ENCODE data around the gene CLEC2L. TPM values are rescaled to one million over a fixed set of nuclear protein-coding genes. Genes with fewer than 3 reads are reported as not detected.

The CLEC2L gene
- polyA plus RNA-seq, 1 donor from 2014 or later, result 4.5 TPM

GRCh38 chr7:139562491-139562890 is 39.0 kb downstream of the CLEC2L start:
- Histone ChIP-seq H3K27ac (ENCODE audit: low read length) (no peak overlapping the region), H3K9me2 (ENCODE audit: insufficient read depth, low read length) (no peaks in the 10 kb centered on the region), H3K4me2 (ENCODE audit: low read length) (no peak overlapping the region), H3F3A (ENCODE audit: insufficient read depth, low read length, poor library complexity, severe bottlenecking) (no peaks in the 10 kb centered on the region), H3K36me3 (ENCODE audit: insufficient read depth, low read length) (peaks cover 6% of the 10 kb centered on the region), H3K27me3 (ENCODE audit: insufficient read depth, low read depth, low read length) (no peaks in the 10 kb centered on the region), H4K20me1 (ENCODE audit: insufficient read depth) (no peaks in the 10 kb centered on the region), H2AFZ (ENCODE audit: low read depth, low read length) (no peak overlapping the region), H3K4me3 (ENCODE audit: low read length) (no peak overlapping the region), H3K79me2 (replicated peaks; ENCODE audit: insufficient read depth, low read length) (no peaks in the 10 kb centered on the region), H3K9ac (ENCODE audit: low read length) (no peak overlapping the region), H3K9me3 (ENCODE audit: low read length) (no peaks in the 10 kb centered on the region)
- TF ChIP-seq TAF1 (IDR thresholded peaks at IDR 0.05; ENCODE audit: low read depth) (no peak), EP300 (conservative IDR thresholded peaks at IDR 0.05; ENCODE audit: poor library complexity, severe bottlenecking) (no peak), RAD21 (conservative IDR thresholded peaks at IDR 0.05) (no peak), EZH2 (IDR thresholded peaks at IDR 0.05; ENCODE audit: borderline replicate concordance, insufficient read depth, low read length, poor library complexity, severe bottlenecking) (no peak), MXI1 (conservative IDR thresholded peaks at IDR 0.05; ENCODE audit: poor library complexity, severe bottlenecking) (no peak), POLR2AphosphoS5 (IDR thresholded peaks at IDR 0.05) (no peak), SMC3 (conservative IDR thresholded peaks at IDR 0.05; ENCODE audit: poor library complexity) (no peak)
- TF ChIP-seq, protein P1, sequence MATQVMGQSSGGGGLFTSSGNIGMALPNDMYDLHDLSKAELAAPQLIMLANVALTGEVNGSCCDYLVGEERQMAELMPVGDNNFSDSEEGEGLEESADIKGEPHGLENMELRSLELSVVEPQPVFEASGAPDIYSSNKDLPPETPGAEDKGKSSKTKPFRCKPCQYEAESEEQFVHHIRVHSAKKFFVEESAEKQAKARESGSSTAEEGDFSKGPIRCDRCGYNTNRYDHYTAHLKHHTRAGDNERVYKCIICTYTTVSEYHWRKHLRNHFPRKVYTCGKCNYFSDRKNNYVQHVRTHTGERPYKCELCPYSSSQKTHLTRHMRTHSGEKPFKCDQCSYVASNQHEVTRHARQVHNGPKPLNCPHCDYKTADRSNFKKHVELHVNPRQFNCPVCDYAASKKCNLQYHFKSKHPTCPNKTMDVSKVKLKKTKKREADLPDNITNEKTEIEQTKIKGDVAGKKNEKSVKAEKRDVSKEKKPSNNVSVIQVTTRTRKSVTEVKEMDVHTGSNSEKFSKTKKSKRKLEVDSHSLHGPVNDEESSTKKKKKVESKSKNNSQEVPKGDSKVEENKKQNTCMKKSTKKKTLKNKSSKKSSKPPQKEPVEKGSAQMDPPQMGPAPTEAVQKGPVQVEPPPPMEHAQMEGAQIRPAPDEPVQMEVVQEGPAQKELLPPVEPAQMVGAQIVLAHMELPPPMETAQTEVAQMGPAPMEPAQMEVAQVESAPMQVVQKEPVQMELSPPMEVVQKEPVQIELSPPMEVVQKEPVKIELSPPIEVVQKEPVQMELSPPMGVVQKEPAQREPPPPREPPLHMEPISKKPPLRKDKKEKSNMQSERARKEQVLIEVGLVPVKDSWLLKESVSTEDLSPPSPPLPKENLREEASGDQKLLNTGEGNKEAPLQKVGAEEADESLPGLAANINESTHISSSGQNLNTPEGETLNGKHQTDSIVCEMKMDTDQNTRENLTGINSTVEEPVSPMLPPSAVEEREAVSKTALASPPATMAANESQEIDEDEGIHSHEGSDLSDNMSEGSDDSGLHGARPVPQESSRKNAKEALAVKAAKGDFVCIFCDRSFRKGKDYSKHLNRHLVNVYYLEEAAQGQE (IDR thresholded peaks at IDR 0.05; ENCODE audit: borderline replicate concordance), result no peak
- TF ChIP-seq, protein P2, sequence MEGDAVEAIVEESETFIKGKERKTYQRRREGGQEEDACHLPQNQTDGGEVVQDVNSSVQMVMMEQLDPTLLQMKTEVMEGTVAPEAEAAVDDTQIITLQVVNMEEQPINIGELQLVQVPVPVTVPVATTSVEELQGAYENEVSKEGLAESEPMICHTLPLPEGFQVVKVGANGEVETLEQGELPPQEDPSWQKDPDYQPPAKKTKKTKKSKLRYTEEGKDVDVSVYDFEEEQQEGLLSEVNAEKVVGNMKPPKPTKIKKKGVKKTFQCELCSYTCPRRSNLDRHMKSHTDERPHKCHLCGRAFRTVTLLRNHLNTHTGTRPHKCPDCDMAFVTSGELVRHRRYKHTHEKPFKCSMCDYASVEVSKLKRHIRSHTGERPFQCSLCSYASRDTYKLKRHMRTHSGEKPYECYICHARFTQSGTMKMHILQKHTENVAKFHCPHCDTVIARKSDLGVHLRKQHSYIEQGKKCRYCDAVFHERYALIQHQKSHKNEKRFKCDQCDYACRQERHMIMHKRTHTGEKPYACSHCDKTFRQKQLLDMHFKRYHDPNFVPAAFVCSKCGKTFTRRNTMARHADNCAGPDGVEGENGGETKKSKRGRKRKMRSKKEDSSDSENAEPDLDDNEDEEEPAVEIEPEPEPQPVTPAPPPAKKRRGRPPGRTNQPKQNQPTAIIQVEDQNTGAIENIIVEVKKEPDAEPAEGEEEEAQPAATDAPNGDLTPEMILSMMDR (IDR thresholded peaks at IDR 0.05; ENCODE audit: poor library complexity, severe bottlenecking), result no peak

GRCh38 chr7:139562961-139563565 is 39.6 kb downstream of the CLEC2L start:
- Histone ChIP-seq H3K4me3 (ENCODE audit: low read length) (no peak overlapping the region), H3K36me3 (ENCODE audit: insufficient read depth, low read length) (peaks cover 6% of the 10 kb centered on the region), H4K20me1 (ENCODE audit: insufficient read depth) (no peaks in the 10 kb centered on the region), H3F3A (ENCODE audit: insufficient read depth, low read length, poor library complexity, severe bottlenecking) (no peaks in the 10 kb centered on the region), H3K9ac (ENCODE audit: low read length) (no peak overlapping the region), H3K4me2 (ENCODE audit: low read length) (no peak overlapping the region), H2AFZ (ENCODE audit: low read depth, low read length) (no peak overlapping the region), H3K27ac (ENCODE audit: low read length) (no peak overlapping the region), H3K27me3 (ENCODE audit: insufficient read depth, low read depth, low read length) (no peaks in the 10 kb centered on the region), H3K79me2 (replicated peaks; ENCODE audit: insufficient read depth, low read length) (no peaks in the 10 kb centered on the region), H3K9me2 (ENCODE audit: insufficient read depth, low read length) (no peaks in the 10 kb centered on the region), H3K9me3 (ENCODE audit: low read length) (no peaks in the 10 kb centered on the region)
- no peak for TF ChIP-seq TAF1 (IDR thresholded peaks at IDR 0.05; ENCODE audit: low read depth)
- TF ChIP-seq, protein P1 (IDR thresholded peaks at IDR 0.05; ENCODE audit: borderline replicate concordance), result no peak
- no peak for TF ChIP-seq EP300 (conservative IDR thresholded peaks at IDR 0.05; ENCODE audit: poor library complexity, severe bottlenecking)
- TF ChIP-seq POLR2AphosphoS5 (IDR thresholded peaks at IDR 0.05), result no peak
- no peak for TF ChIP-seq MXI1 (conservative IDR thresholded peaks at IDR 0.05; ENCODE audit: poor library complexity, severe bottlenecking)
- TF ChIP-seq, protein P2 (IDR thresholded peaks at IDR 0.05; ENCODE audit: poor library complexity, severe bottlenecking), result no peak
- no peak for TF ChIP-seq SMC3 (conservative IDR thresholded peaks at IDR 0.05; ENCODE audit: poor library complexity)
- TF ChIP-seq RAD21 (conservative IDR thresholded peaks at IDR 0.05), result no peak
- no peak for TF ChIP-seq EZH2 (IDR thresholded peaks at IDR 0.05; ENCODE audit: borderline replicate concordance, insufficient read depth, low read length, poor library complexity, severe bottlenecking)

Data from neural cell (in vitro differentiated cells).